ENCODE measurements around the gene GCG. TPM values are rescaled to one million over a fixed set of nuclear protein-coding genes. Genes with fewer than 3 reads are reported as not detected.

GCG gene
- total and polyA plus RNA-seq, 10 of the 15 experiments (the other 5 are each of a cell fraction or from before 2014, with no cell fraction given): not detected

- no peak for DNase-seq (ENCODE audit: low read depth, low spot score)
- ChIA-PET SMC1A (ENCODE audit: uncharacterized antibody, unreplicated experiment) (interaction anchor here (0.6 to 3.9 kb wide), 38 partner anchors 9 to 540 kb away, joined by 3 to 90 read pairs (median 5); partner anchors contain the start of gene DPP4), POLR2A (interaction anchor here (1.6 to 1.7 kb wide), 2 partner anchors 53 to 68 kb away, joined by 4 to 7 read pairs; no protein-coding TSS in a partner anchor), RAD21 (ENCODE audit: unreplicated experiment) (interaction anchor here (0.7 to 3.8 kb wide), 24 partner anchors 10 to 221 kb away, joined by 3 to 29 read pairs (median 4); partner anchors contain the start of gene DPP4), CTCF (interaction anchor here (0.6 to 4.3 kb wide), 27 partner anchors 9 to 539 kb away, joined by 3 to 79 read pairs (median 6); partner anchors contain the start of gene GCG)
- ATAC-seq: peak; percentile 52
- intact Hi-C loops (cut with micrococcal nuclease; ENCODE audit: unreplicated experiment): loop anchor here (2.0 kb wide), 1 partner anchor 540 kb away; no protein-coding TSS in a partner anchor
- no peaks in the 10 kb centered on the region for H4K20me1 ChIP-seq (ENCODE audit: control insufficient read depth, insufficient read depth)
- no peaks in the 10 kb centered on the region for H3K79me2 ChIP-seq (ENCODE audit: control insufficient read depth, insufficient read depth, low read length)
- WGBS (ENCODE audit: insufficient coverage, insufficient replicate concordance, low lambda C conversion rate, missing lambda C conversion rate): 22% methylated on average over 2 of the region's 2 CpGs
- no peaks in the 10 kb centered on the region for H3K36me3 ChIP-seq (ENCODE audit: control insufficient read depth in 2 of 2, insufficient read depth in 2 of 2, low read length in 1 of 2)
- H3K27me3 ChIP-seq (replicated peaks in 1 of 2; ENCODE audit: control insufficient read depth in 2 of 2, insufficient read depth in 2 of 2, low read length in 1 of 2): no peaks in the 10 kb centered on the region
- H2AFZ ChIP-seq (ENCODE audit: control insufficient read depth, low read depth, low read length): no peak overlapping the region
- no peak overlapping the region for H3K4me3 ChIP-seq
- FAIRE-seq: no peak
- H3K4me1 ChIP-seq (ENCODE audit: control insufficient read depth, insufficient read depth, low read length): peaks cover 7% of the 10 kb centered on the region; the same call in 1 of the 2 replicates
- no peak overlapping the region for H3K4me2 ChIP-seq (ENCODE audit: control insufficient read depth, insufficient read depth)
- H3K9ac ChIP-seq (ENCODE audit: control insufficient read depth, insufficient read depth, low read length): no peak overlapping the region
- in situ Hi-C loops (cut with MboI): loop anchor here (5.0 kb wide), 1 partner anchor 124 kb away; no protein-coding TSS in a partner anchor
- no peak overlapping the region for H3K27ac ChIP-seq (ENCODE audit: control insufficient read depth, insufficient read depth)
- no TSS peak for BruUV-seq (replicated peaks)
- H3K9me3 ChIP-seq (replicated peaks; ENCODE audit: control insufficient read depth, insufficient read depth, low read length): no peaks in the 10 kb centered on the region
- TF ChIP-seq TCF12 (IDR thresholded peaks at IDR 0.05; ENCODE audit: low read depth, low read length) (no peak), NKRF (conservative IDR thresholded peaks at IDR 0.05) (no peak), HDAC2 (IDR thresholded peaks at IDR 0.05) (no peak), ZBTB33 (IDR thresholded peaks at IDR 0.05) (no peak), GATAD2B (conservative IDR thresholded peaks at IDR 0.05; ENCODE audit: low read depth) (no peak), IKZF1 (conservative IDR thresholded peaks at IDR 0.05) (0 out of 2 replicates have a peak, but pooled peaks have one; percentile 13), RCOR1 (conservative IDR thresholded peaks at IDR 0.05; ENCODE audit: low read depth, low read length) (no peak), MTA3 (IDR thresholded peaks at IDR 0.05; ENCODE audit: borderline replicate concordance, low read length) (no peak), NFYA (IDR thresholded peaks at IDR 0.05; ENCODE audit: borderline replicate concordance, low read depth, low read length) (no peak), ZBTB4 (CRISPR knock-in tag; IDR thresholded peaks at IDR 0.05) (no peak), ASH2L (IDR thresholded peaks at IDR 0.05; ENCODE audit: borderline replicate concordance, low read depth) (no peak), RELB (IDR thresholded peaks at IDR 0.05; ENCODE audit: low read depth) (0 out of 2 replicates have a peak, but pooled peaks have one; percentile 31), RELA (IDR thresholded peaks at IDR 0.05; ENCODE audit: borderline replicate concordance, partially characterized antibody) (no peak), ZNF207 (IDR thresholded peaks at IDR 0.05; ENCODE audit: borderline replicate concordance) (no peak), PAX8 (IDR thresholded peaks at IDR 0.05) (no peak)
These were observed 25.5 kb downstream of the GCG start for GRCh38 chr2:162126527-162126926.

Data from GM12878 (cell line).